Ishikawa (cell line): ENCODE measurements around the gene MLLT6.

Experiments
- CEBPB ChIP-seq: IDR thresholded peaks from 2 replicates; pipeline ENCODE4 v1.6.1; 2012
- CREB1 ChIP-seq: IDR thresholded peaks from 2 replicates; pipeline ENCODE4 v1.6.1; 2012; ENCODE audit warnings: low read depth
- EP300 ChIP-seq: IDR thresholded peaks from 2 replicates; pipeline ENCODE4 v1.6.1; 2012; ENCODE audit warnings: borderline replicate concordance
- MAX ChIP-seq: IDR thresholded peaks from 2 replicates; pipeline ENCODE4 v1.6.1; 2012
- TCF12 ChIP-seq: IDR thresholded peaks from 2 replicates; pipeline ENCODE4 v1.6.1; 2012; ENCODE audit warnings: low read depth

DNA sequence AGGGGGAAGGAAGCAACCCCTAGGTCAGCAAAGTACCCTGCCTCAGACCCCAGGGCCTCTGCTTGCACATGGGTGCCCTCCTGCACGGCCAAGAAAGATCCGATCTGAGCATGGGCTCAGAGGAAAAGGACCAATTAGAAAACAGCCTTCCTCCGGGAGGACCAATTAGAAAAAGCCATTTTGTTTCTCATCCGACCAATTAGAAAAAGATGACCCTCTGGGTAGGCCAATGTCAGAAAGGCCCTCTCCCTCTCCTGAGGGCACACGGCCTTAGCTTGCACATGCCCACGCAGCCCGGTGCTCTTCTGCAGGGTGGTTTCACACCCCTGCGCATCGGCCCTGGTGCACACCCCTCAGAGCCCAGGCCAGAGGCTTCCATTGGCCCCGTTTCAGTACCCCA, 20.0 kb downstream of the MLLT6 start:
- no peak for TF ChIP-seq CEBPB
- no peak for TF ChIP-seq EP300
- no peak for TF ChIP-seq MAX
- TF ChIP-seq TCF12, result no peak
- no peak for TF ChIP-seq CREB1
